GM13977 (cell line): ENCODE data around the gene ZXDB.
A peak's percentile ranks its signal among the peaks of the same experiment; 100 is the strongest.
"Not testable (repeated sequence)": the region's sequence is repeated elsewhere in the genome, so short reads cannot be mapped to it uniquely, and the experiment has no call there.

Source experiments
- DNase-seq: peaks from one replicate; pipeline ENCODE4 v3.0.0; 2012; ENCODE audit warnings: low spot score
- in situ Hi-C: fragments of 300-500 bp; cut with MboI; formaldehyde crosslinking; loops from one replicate; pipeline ENCODE4 v1.12.0; 2022; ENCODE audit warnings: low sequenced_read_pairs, low pct_unique_long_range_greater_than_20kb, mixed read lengths, inconsistent platforms; ENCODE audit not compliant: unreplicated experiment
- TF ChIP-seq, protein P1 (sequence below): IDR thresholded peaks from 2 replicates; pipeline ENCODE4 v1.5.1; 2012; ENCODE audit warnings: mild to moderate bottlenecking, control low read depth; ENCODE audit not compliant: insufficient read depth; ENCODE audit errors: extremely low read depth, missing control alignments

ZXDB gene

GRCh38 chrX:57591284-57592159, at the start of gene ZXDB:
TSS of gene ZXDB (plus strand) at chrX:57592011. CDS start at chrX:57592049, 38 bp downstream.
- in situ Hi-C loops = loop anchor here (25.0 kb wide), 1 partner anchor 321 kb away; the partner anchor contains the start of gene ZXDA
- not testable (repeated sequence) for DNase-seq

- TF ChIP-seq, protein P1, sequence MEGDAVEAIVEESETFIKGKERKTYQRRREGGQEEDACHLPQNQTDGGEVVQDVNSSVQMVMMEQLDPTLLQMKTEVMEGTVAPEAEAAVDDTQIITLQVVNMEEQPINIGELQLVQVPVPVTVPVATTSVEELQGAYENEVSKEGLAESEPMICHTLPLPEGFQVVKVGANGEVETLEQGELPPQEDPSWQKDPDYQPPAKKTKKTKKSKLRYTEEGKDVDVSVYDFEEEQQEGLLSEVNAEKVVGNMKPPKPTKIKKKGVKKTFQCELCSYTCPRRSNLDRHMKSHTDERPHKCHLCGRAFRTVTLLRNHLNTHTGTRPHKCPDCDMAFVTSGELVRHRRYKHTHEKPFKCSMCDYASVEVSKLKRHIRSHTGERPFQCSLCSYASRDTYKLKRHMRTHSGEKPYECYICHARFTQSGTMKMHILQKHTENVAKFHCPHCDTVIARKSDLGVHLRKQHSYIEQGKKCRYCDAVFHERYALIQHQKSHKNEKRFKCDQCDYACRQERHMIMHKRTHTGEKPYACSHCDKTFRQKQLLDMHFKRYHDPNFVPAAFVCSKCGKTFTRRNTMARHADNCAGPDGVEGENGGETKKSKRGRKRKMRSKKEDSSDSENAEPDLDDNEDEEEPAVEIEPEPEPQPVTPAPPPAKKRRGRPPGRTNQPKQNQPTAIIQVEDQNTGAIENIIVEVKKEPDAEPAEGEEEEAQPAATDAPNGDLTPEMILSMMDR = no peak
- in situ Hi-C loops = no loop called here
- DNase-seq = no peak
Observed at GRCh38 chrX:57565198-57565597, 26.6 kb upstream of the ZXDB start.

- TF ChIP-seq, protein P1 = peak; percentile 48
- DNase-seq = no peak
- in situ Hi-C loops = no loop called here
Observed at GRCh38 chrX:57573754-57574153, 18.1 kb upstream of the ZXDB start.

DNA sequence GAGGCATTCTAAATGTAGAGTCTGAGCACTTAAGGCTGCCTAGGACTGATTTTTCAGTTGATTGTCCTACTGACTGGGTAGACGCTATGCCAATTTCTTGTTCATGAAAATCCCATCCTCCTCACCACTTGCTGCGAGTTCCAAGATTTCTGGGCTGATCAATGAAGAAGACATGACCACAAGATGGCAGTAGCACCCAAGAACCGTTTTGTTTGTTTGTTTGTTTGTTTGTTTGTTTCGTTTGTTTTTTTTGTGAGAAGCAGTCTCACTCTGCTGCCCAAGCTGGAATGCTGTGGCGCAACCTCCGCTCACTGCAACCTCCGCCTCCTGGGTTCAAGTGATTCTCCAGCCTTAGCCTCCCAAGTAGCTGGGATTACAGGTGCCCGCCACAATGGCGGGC, 8.9 kb upstream of the ZXDB start:
- TF ChIP-seq, protein P1 = peak; percentile 53
- DNase-seq = not testable (repeated sequence)

GRCh38 chrX:57583477-57583876, 8.3 kb upstream of the ZXDB start:
- in situ Hi-C loops = loop anchor here (25.0 kb wide), 1 partner anchor 329 kb away; the partner anchor contains the start of gene ZXDA
- TF ChIP-seq, protein P1 = no peak
- DNase-seq = no peak

More for the DNA sequence above, 8.9 kb upstream of the ZXDB start:
- in situ Hi-C loops = loop anchor here (25.0 kb wide), 1 partner anchor 329 kb away; the partner anchor contains the start of gene ZXDA

- DNase-seq = no peak
- in situ Hi-C loops = loop anchor here (25.0 kb wide), 1 partner anchor 326 kb away; the partner anchor contains the start of gene ZXDA
- TF ChIP-seq, protein P1 = no peak
Observed at GRCh38 chrX:57586360-57586759, 5.5 kb upstream of the ZXDB start.

DNA sequence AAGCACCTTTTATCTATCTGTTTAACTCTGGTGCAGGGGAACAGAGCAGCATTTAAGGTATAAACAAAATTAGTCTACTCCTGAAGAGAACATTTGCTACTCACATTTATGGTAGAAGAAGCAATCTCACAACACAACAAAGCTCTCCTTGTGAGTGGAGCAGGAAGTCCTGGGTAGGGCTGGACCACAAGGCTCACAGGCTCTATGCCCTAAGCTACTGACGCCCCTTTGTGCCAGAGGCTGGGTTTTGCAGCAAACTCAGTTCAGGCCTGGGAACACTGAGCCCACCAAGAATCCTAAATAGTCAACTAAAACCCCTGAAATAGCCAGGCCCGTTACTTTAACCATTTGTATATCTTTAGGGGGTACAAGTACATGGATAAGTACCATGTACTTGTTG, 4.7 kb upstream of the ZXDB start:
- no peak for DNase-seq
- in situ Hi-C loops = loop anchor here (25.0 kb wide), 1 partner anchor 325 kb away; the partner anchor contains the start of gene ZXDA
- TF ChIP-seq, protein P1 = no peak
